ENCODE measurements around the gene SC5D.

The SC5D gene

DNA sequence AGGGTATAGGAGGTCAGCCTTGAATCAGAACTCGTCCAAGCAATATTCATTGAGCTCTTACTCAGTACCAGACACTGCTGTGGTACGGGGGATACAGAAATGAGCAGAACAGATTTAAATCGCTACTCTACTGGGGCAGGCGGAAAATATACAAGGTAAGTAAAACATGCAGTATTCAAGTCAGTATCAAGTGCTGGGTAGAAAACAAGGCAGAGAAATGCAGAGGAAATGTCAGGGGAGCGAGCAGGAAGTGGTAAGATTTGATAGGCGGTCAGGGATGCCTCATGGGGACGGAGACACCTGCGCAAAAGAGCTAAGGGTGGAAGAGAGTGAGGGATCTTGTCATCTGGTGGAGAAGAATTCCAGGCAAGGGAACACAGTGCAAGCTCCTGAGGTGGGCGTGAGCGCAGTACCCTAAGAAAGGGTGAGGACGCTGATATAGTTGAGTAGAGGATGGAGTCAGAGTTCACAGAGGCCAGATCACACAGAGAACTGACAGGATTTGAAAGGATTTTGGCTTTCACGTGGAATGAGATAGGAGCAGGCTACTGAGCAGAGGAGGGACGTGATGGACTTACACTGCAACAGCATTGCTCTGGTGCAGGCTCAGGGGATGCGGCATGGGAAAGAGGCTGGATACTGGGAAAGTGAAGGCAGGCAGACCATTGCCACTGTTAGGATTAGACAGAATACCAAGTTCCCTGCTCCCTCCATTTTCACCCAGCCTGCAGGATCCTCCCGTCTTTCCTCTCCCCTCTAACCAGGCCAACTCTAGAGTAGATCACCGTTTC lies 35.8 kb downstream of the SC5D start:
- in situ Hi-C loops (cut with MboI; ENCODE audit: low sequenced_read_pairs), result loop anchor here (10.0 kb wide), 1 partner anchor 116 kb away; no protein-coding TSS in a partner anchor

DNA sequence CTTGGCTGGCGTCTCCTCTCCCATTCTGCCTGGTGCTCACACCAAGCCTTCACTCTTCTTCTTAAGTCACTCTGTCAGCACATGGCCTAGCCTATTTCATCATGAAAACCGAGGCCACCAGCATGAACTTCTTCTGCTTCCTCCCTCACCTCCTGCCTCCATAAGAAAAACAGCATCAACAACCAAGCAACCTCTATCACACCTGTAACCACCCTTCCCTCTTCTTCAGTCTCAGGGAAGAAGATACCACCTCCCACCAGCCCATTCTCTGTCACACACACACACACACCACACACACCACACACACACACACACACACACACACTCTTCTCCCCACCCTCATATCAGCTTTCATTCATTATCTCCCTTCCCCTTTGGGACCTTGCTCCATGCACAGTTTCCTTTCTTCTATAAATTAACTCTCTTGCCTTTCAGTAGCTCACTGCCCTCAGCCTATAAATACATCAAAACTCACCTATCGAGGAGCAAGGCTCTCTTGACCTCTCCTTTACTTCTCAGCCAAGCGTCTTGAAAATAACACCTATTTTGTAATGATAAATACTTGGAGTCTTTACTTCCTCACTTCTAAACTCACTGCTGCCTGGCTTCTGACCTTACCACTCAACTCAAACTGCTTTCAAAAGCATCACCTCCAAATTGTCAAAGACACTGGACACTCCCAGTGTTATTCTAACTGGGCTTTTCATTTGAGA lies 36.6 kb downstream of the SC5D start:
- in situ Hi-C loops (cut with MboI; ENCODE audit: low sequenced_read_pairs), result loop anchor here (10.0 kb wide), 1 partner anchor 116 kb away; no protein-coding TSS in a partner anchor

GRCh38 chr11:121329781-121330395 lies 37.3 kb downstream of the SC5D start:
- in situ Hi-C loops (cut with MboI; ENCODE audit: low sequenced_read_pairs), result loop anchor here (10.0 kb wide), 1 partner anchor 115 kb away; no protein-coding TSS in a partner anchor

GRCh38 chr11:121330614-121331435 lies 38.3 kb downstream of the SC5D start:
- in situ Hi-C loops (cut with MboI; ENCODE audit: low sequenced_read_pairs), result no loop called here

- in situ Hi-C loops (cut with MboI; ENCODE audit: low sequenced_read_pairs), result no loop called here
Measured at GRCh38 chr11:121334973-121335710, 42.6 kb downstream of the SC5D start.

GRCh38 chr11:121336279-121336937 lies 43.8 kb downstream of the SC5D start:
- in situ Hi-C loops (cut with MboI; ENCODE audit: low sequenced_read_pairs), result no loop called here

GRCh38 chr11:121337078-121337477 lies 44.5 kb downstream of the SC5D start:
- in situ Hi-C loops (cut with MboI; ENCODE audit: low sequenced_read_pairs), result no loop called here

GRCh38 chr11:121337740-121338272 lies 45.2 kb downstream of the SC5D start:
- in situ Hi-C loops (cut with MboI; ENCODE audit: low sequenced_read_pairs), result no loop called here

- in situ Hi-C loops (cut with MboI; ENCODE audit: low sequenced_read_pairs), result no loop called here
Measured at GRCh38 chr11:121338536-121338935, 46.0 kb downstream of the SC5D start.

- in situ Hi-C loops (cut with MboI; ENCODE audit: low sequenced_read_pairs), result no loop called here
Measured at GRCh38 chr11:121340032-121340580, 47.5 kb downstream of the SC5D start.

GRCh38 chr11:121341609-121342008 lies 49.0 kb downstream of the SC5D start:
- in situ Hi-C loops (cut with MboI; ENCODE audit: low sequenced_read_pairs), result no loop called here

- in situ Hi-C loops (cut with MboI; ENCODE audit: low sequenced_read_pairs), result no loop called here
Measured at GRCh38 chr11:121344824-121345223, 52.3 kb downstream of the SC5D start.

DNA sequence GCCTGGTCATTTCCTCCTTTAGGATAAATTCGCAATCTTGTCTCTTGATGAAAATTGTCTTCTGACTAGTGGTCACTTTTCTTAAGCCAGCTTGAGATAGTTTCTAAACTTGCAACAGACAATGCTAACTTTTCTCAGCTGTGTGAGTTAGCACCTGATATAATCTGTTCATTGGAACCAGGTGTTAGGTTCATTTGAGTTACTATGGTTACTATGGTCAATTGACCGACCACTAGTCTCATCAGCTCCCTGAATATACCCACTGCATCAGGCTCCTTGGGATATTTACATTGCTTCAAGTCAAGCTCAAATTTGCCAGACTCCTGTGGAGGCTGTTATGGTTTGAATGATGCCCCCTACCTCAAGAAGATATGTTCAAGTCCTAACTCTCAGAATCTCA lies 54.5 kb downstream of the SC5D start:
- in situ Hi-C loops (cut with MboI; ENCODE audit: low sequenced_read_pairs), result no loop called here

DNA sequence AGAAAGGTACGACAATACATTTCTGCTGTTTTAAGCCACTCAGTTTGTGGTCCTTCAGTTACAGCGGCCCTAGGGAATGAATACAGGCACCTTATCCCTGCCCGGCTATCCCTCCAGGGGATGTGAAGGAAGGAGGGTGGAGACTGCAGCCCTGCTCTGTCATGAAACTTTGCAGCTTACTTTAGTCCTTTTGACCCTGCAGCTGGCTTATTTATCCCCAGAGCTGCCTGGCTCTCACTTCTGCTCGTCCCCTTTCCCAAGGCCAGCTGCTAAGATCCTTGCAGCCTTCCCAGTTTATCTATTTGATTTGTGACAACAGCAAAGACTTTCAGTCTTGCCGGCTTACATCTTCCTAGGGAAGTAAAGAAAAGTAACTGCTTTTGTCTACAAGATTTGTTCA lies 55.2 kb downstream of the SC5D start:
- in situ Hi-C loops (cut with MboI; ENCODE audit: low sequenced_read_pairs), result no loop called here

GRCh38 chr11:121348220-121348875 lies 55.8 kb downstream of the SC5D start:
- in situ Hi-C loops (cut with MboI; ENCODE audit: low sequenced_read_pairs), result no loop called here

DNA sequence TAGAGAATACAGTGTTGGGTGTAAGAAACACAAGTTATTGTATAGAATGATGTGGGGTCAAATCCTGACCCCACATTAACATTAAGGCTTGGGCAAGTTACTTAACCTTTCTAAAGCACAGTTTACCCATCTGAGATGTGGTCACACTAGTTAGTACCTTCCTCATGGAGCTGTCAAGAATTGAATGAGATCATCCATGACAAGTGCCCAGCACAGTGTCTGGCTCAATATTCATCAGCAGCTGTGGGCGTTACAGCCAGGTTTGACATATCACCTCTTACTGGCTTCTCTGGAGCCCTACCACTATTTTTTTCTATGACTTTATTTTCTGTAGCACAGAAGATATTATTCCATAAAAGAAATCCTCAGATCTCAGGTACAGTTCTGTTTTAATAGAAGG lies 57.2 kb downstream of the SC5D start:
- in situ Hi-C loops (cut with MboI; ENCODE audit: low sequenced_read_pairs), result no loop called here

- in situ Hi-C loops (cut with MboI; ENCODE audit: low sequenced_read_pairs), result no loop called here
Measured at GRCh38 chr11:121350314-121351082, 57.9 kb downstream of the SC5D start.

All from HL-60/S4 (cell line).